MM.1S (cell line): ENCODE results near the gene BLTP3B.

Experiments
- CTCF ChIP-seq: fragments of 300-600 bp; sonication (generic); IDR thresholded peaks from 2 replicates; pipeline ENCODE4 v1.5.1; 2016; ENCODE audit warnings: antibody characterized with exemption, low read length, mixed read lengths
- EZH2 ChIP-seq: fragments of 300-600 bp; sonication (generic); optimal IDR thresholded peaks from 2 replicates; pipeline ENCODE3; 2017; ENCODE audit warnings: low read depth, mild to moderate bottlenecking, antibody characterized with exemption, low read length, mixed read lengths
- EZH2phosphoT487 ChIP-seq: fragments of 300-600 bp; sonication (generic); IDR thresholded peaks from 2 replicates; pipeline ENCODE4 v1.6.1; 2018; ENCODE audit warnings: antibody characterized with exemption, low read length

GRCh38 chr12:100114574-100114973, 28.1 kb downstream of the BLTP3B start:
- no peak for TF ChIP-seq CTCF
- no peak for TF ChIP-seq EZH2
- TF ChIP-seq EZH2phosphoT487, result no peak
